GM18507 (cell line): ENCODE data around the gene TMCC3.
A peak's percentile ranks its signal among the peaks of the same experiment; 100 is the strongest.
"Not testable (repeated sequence)": the region's sequence is repeated elsewhere in the genome, so short reads cannot be mapped to it uniquely, and the experiment has no call there.

Experiments
- DNase-seq: peaks from one replicate; pipeline ENCODE4 v3.0.0; 2011; ENCODE audit warnings: low read depth; ENCODE audit not compliant: insufficient read length; ENCODE audit errors: extremely low spot score
- FAIRE-seq: peaks from 2 replicates; lab custom pipeline; 2011; peaks lifted over from hg19 to GRCh38; lab: Jason Lieb, UNC

Gene TMCC3

GRCh38 chr12:94553130-94553519, 97.2 kb downstream of the TMCC3 start:
- FAIRE-seq (no peak), DNase-seq (no peak)

DNA sequence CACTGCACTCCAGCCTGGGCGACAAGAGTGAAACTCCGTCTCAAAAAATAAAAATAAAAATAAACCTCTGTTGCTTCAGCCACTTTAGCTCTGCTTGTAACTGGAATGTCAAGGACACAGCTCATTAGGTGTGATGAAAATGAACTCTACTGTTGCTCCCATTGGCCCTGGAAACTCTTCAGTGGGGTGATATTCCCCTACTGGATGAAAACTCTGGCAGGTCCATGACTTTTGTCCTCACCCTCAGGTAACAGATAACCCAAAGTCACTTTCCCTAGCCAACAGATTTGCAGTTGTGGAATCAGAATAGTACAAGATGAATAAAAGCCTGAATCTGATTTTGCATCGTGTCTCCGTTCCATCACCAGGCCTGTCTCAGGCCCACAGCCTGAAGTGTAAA, 98.5 kb downstream of the TMCC3 start:
- no peak for DNase-seq
- FAIRE-seq, result no peak

DNA sequence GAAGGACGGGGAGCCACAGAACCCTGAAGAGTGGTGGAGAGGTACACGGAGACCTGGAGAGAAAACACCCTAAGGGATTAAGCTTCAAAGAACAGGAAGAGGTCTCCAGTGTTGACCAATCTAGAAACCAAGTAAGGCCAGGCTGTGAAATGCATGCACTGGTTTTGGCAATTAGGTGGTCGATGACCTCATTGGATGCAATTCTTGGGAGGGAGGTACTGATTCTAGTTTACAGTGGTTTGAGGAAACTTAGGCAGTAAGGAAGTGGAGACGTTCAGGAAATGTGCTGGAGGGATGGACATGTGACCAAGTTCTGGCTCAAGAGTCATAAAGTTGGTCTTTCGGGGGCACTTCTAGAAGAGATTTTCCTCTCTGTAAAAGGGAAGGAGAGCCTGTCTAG, 99.4 kb downstream of the TMCC3 start:
- DNase-seq (no peak), FAIRE-seq (no peak)

- FAIRE-seq, DNase-seq: not testable (repeated sequence)
Measured at GRCh38 chr12:94548833-94549232, 101.5 kb downstream of the TMCC3 start.

DNA sequence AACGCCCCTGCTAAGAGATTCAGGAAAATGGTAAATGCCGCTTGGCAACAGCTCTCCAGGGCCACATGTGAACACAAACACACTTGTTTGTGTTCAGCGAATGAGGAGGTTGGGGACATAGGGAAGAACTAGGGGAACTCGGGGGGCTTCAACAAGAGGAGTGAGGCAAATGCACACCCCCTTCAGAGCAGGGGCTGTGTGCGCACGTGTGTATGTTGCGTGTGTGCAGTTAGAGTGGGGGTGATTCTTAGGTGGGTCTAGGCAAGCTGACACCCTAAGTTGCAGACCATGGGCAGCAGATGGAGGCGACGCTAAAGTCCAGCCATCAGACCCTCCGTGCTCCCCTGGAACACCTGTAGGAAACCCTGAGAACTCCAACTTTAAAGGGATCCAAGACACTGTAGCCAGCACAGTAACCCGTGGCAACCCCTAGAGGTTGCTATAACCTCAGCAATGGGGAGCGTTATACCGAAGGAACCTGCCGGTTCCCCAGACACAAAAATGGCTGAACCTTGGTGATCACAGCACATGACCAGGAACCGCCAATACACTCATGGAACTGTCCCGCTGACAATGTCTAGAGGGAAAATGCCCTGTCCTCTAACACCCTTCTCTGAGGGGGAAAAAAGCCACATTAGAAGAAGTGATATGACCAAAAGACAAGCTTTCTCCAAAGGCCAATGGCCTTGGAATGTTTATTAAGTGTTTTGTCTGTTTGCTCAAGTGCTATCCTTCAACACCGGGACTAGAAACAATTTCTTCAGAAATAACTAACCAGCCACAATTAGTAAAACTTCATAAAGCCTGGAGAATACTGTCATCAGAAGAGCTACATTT, 104.2 kb downstream of the TMCC3 start:
- peak; percentile 18 for DNase-seq
- FAIRE-seq, result peak; percentile 64

DNA sequence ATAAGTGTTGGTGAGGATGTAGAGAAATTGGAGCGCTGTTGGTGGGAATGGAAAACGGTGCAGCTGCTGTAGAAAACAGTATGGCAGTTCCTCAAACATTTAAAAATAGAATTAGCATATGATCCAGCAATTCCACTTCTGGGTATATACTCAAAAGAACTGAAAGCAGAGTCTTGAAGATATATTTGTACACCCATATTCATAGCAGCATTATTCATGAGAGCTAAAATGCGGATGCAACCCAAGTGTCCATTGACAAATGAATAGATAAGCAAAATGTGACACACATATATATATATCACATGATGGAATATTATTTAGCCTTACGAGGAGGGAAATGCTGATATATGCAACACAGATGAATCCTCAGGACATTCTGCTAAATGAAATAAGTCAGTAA, 106.0 kb downstream of the TMCC3 start:
- no peak for DNase-seq
- FAIRE-seq, result no peak

- FAIRE-seq, result no peak
Measured at GRCh38 chr12:94538318-94538717, 112.0 kb downstream of the TMCC3 start.

DNA sequence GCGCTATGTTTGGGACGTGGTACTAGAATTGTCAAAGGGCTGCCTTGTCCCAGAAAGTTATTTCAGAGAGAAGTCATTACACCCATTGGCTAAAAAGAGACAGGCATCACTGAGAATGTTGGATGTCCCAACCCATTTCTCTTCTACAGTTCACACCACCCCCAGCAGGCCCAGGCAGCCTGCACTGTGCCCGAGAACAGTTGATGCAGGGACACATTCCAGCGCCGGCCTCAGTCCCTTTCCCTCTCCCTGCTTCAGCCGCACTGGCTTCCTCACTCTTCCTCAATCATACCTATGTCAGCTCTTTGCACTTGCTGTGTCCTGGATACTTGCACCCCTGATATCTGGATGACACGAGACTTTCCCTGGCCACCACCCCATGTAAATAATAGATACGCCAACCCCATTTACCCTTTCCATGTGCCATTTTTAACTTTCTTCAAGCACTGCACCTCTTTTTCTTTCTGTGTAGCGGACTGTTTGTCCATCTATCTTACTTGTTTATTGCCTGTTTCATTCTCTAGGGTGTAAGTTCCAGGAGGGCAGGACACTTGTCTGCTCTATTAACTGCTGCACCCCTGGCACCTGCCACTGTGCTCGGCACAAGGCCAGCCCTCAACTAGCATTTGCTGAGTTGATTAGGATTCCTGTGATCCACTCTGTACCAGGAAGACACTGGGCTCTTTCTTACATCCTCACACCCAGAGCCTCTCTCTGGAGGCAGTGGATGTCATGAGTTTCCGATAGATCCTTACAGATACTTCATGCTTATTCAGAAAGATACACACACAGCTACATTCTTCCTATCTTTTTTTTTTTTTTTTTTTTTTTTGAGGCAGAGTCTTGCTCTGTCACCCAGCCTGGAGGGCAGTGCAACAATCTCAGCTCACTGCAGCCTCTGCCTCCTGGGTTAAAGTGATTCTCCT, 114.1 kb downstream of the TMCC3 start:
- no peak for FAIRE-seq
- no peak for DNase-seq

More at GRCh38 chr12:94538318-94538717, 112.0 kb downstream of the TMCC3 start:
- no peak for DNase-seq

GRCh38 chr12:94535510-94535921, 114.8 kb downstream of the TMCC3 start:
- no peak for DNase-seq
- no peak for FAIRE-seq

GRCh38 chr12:94534774-94535509, 115.4 kb downstream of the TMCC3 start:
- DNase-seq (no peak), FAIRE-seq (no peak)

GRCh38 chr12:94534278-94534677, 116.1 kb downstream of the TMCC3 start:
- FAIRE-seq (no peak), DNase-seq (no peak)

GRCh38 chr12:94532490-94533422, 117.6 kb downstream of the TMCC3 start:
- peak; percentile 90 for FAIRE-seq
- peak; percentile 73 for DNase-seq

DNA sequence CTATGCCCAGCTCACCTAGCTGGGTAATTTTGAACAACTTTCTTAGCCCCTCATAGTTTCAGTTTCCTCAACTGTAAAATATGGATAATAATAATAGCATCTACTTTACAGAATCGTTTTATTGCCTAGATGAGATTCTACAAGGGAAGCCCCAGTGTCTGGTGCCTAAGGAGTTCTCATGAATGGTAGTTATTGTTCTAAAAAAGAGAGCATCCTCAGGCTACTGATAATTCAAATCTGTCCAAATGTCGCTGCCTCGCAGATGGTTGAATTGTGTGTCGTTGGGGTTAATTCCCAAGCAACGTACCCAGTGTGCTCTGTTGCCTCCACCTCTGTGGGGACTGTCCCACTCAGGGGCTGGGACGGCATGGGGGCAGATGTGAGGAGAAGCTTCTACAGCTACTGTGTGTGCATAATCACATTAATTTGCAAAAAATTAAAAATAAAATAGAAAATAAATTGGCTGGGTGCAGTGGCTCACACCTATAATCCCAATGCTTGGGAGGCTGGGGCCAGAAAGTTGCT, 119.1 kb downstream of the TMCC3 start:
- DNase-seq, result no peak
- FAIRE-seq, result no peak

GRCh38 chr12:94525951-94526350, 124.4 kb downstream of the TMCC3 start:
- DNase-seq (no peak), FAIRE-seq (peak; percentile 45)
